GM18861 (cell line): ENCODE measurements around the gene STOML1.
"Not testable (repeated sequence)": the region's sequence is repeated elsewhere in the genome, so short reads cannot be mapped to it uniquely, and the experiment has no call there.

ENCODE experiments used
- ATAC-seq: cut with Tn5 transposase; IDR thresholded peaks from one replicate; pipeline ENCODE4 v1.9.1; 2021; ENCODE audit not compliant: unreplicated experiment

STOML1 gene

GRCh38 chr15:73988445-73988969 is 3.6 kb downstream of the STOML1 start:
- ATAC-seq = no peak

DNA sequence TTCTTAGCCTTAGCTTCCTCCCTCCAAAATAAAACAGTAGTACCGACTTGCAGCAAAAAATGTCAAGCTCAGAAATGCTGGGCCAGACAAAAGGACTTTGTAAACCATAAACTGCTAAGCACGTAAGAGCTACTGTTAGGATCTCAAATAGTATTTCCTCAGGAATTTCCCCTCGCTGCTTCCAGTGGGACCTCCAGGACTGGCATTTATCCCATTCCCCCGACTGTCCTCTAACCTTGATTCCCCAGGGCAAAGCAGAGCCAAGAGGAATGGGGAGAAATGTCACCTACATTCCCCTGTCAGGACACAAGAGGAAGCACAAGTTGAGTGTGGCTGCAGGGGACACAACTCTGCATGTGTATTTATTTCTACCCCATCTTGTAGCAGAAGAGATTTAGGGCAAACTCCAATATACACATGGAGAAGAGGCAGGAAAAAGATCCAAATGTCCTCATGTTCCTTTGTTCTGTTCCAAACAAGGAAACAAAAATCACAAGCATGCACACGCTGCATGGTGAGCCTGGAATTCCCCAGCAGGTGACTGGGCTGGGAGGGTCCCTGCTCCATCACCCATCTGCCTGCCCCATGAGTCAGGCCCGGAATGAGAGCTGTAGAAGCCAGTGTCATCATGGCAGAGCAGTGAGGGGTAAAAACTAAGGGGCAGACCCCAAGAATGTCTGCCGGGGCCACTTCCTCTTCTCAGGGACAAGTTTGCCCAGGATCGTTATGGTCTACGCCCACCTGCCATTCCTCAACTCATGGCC is 4.2 kb downstream of the STOML1 start:
- ATAC-seq = no peak

- ATAC-seq = no peak
Observed at GRCh38 chr15:73987250-73987649, 4.8 kb downstream of the STOML1 start.

DNA sequence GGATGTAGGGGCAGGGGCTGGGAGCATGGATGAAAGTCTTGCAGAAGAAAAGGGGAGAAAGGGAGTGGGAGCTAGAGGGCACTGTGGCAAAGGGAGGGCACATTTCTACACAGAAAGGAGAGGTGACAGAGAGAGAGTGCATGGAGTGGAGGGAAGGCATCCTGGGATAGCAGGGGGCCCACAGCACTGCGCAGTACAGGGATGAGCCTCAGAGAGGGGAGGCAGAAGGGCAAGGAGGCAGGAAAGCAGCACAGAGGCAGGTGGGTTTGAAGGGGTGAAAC is 5.4 kb downstream of the STOML1 start:
- no peak for ATAC-seq

DNA sequence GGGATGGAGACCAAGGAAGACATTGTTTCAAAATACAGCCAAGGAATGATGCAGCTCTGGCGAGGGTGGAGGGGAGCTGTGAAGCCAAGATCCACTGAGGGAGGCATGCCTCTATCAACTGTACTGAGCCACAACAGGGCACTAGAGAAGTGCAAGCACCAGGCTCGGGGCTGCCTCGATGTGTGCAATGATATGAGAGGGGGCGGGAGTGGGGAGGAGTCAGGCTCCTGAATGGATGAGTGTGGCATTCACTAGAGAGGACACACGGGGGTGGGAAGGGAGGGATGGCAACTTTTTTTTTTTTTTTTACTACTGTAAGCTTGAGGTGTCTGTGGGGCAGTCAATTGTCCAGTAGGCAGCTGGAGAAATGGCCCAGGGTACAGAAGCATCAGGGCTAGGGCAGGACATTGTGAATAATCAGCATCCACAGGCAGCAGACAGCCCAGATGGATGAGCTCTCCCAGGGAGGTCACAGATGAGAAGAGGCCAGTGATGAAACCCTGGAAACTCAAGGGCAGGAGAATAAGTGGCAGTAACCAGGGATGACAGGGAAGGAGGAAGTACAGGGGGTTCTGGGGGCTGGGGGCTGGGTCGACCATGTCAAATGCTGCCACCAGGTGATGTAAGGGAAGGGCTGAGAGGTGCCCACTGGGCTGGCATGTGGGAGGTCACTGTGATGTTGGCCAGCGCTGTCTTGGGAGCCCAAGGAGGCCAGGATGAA is 5.9 kb downstream of the STOML1 start:
- no peak for ATAC-seq

DNA sequence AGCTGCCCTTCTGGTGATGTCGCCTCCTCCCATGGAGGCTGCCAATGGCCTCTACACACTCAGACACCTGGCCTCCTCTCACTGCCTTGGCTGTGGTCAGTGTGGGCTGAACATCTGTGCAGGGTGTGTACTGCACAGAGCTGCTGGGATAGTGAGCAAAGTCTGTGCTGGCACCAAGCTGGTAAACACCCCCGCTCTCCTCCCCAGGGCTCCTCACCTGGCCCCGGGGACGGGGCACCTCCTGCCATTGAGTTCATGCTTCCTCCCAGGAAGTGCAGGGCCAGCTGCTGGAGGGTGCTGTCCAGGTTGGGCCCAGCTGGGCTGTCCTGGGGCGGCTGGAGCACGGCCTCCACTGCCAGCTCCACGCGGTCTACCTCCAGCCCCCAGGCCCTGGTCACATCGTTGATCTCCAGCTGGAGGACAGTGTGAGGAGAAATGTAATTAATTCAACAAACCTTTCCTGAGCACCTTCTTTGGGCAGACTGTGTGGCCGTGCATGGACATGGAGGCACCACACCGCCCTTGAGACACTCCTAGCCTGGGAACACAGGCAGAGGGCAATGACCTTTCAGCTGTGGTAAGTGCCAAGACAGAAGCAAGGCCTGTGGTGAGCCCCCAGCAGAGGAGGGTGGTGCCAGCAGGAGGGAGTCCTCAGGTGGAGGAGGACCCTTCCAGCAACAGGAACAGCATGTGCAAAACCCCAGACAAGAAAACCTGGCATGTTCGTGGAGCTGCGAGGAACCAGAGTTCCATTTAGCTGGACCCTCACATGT is 6.8 kb downstream of the STOML1 start:
- ATAC-seq = no peak

GRCh38 chr15:73984208-73984979 is 7.7 kb downstream of the STOML1 start:
- ATAC-seq = no peak

DNA sequence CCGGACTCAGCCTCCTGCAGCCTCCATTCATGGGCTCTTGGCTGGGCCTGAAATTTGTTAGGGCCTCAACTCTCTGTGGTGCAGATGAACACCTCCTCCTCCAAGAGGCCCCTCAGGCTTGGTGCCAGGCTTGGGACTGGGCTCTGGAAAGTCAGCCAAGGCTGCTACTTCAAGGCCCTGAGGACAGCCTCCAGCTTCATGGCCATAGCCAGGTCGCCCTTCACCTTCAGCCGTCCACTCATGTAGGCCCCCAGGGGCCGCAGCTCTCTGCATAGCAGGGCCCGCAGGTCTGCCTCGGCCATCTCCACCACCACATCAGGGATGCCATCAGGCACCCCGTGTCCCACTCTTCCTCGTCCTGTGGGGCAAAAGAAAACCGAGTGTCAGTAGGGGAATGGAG is 8.3 kb downstream of the STOML1 start:
- no peak for ATAC-seq

DNA sequence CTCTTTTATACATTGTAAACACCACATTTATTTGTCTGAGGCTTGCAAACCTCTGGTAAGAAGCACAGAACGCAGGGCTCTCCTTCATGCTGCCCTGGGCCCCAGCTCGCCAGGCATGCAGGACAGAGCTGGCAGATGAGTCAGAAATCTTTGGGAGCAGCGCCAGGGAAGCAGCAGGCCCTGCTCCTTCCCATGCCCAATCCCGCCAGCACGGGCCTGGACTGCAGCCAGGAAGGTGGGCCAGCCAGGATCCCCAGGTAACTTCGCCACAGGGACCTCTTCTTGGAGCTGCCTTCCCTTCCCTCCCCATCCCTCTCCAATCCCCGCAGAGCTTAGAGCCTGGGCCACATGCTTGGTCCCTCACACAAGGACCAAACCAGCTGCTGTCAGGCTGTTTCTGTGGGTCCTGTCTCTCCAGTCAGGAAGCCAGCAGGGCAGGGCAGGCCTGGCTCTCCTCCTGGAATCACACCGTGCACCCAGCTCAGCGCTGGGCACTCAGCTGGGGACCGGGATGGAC is 8.8 kb downstream of the STOML1 start:
- no peak for ATAC-seq

- no peak for ATAC-seq
Observed at GRCh38 chr15:73982222-73982962, 9.7 kb downstream of the STOML1 start.

DNA sequence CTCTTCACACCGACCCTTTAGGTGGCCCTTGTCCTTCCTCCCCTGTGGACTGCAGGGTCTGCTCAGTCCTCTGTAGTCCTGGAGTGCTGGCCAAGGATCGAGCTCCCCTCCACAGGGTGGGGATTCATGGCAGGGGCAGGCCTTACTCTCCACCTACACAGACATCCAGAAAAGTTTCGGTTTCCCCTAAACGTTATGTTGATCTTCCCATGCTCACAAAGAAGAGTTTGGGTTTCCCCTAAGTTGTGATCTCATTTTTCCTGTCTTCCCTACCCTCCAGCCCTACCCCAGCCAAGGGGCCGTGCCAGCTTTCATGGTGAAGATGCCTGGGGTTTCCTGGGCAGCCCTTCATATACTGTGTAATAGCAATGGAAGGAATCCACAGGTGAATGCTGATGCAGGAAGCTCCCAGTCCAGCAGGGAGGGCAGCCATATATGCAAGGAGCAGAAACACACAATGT is 10.3 kb downstream of the STOML1 start:
- ATAC-seq = no peak

GRCh38 chr15:73979636-73980035 is 12.5 kb downstream of the STOML1 start:
- no peak for ATAC-seq

DNA sequence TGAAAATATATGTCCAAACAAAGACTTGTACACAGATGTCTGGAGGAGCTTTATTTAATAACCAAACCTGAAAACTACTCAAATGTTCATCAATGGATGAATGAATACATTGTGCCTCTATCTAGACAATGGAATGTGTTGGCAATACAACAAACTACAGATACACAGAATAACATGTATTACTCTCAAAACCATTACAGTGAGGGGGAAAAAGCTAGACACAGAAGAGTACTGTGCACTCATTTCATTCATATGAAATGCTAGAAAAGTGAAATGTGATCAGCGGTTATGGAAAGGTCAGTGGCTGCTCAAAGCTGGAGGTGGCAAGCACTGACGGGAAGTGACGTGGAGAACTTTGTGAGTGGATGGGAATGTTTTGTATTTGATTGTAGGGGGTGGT is 13.2 kb downstream of the STOML1 start:
- no peak for ATAC-seq

DNA sequence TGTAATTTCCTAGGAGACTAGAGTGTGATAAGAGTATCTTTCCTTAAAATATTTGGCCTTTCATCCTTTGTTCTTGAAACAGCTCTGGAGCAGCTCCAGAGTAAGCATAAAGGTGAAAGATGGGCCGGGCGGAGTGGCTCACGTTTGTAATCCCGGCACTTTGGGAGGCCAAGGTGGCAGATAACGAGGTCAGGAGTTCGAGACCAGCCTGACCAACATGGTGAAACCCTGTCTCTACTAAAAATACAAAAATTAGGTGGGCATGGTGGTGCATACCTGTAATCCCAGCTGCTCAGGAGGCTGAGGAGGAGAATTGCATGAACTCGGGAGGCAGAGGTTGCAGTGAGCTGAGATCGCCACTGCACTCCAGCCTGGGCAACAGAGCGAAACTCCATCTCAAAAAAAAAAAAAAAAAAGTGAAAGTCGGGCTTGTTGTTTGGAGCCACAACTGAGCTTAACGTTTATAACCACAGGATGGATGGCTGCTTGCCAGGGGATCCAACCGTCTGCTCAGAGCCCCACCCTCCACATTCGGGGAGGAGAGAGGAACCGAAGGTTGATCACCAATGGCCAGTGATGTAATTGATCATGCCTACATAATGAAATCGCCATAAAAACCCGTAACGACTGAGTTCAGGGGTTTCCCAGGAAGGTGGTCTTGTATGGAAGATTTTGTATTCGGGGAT is 16.5 kb downstream of the STOML1 start:
- ATAC-seq = not testable (repeated sequence)

GRCh38 chr15:73973683-73974200 is 18.4 kb downstream of the STOML1 start:
- not testable (repeated sequence) for ATAC-seq

- no peak for ATAC-seq
Observed at GRCh38 chr15:73972984-73973682, 19.0 kb downstream of the STOML1 start.

GRCh38 chr15:73969151-73969759 is 22.8 kb downstream of the STOML1 start:
- no peak for ATAC-seq

DNA sequence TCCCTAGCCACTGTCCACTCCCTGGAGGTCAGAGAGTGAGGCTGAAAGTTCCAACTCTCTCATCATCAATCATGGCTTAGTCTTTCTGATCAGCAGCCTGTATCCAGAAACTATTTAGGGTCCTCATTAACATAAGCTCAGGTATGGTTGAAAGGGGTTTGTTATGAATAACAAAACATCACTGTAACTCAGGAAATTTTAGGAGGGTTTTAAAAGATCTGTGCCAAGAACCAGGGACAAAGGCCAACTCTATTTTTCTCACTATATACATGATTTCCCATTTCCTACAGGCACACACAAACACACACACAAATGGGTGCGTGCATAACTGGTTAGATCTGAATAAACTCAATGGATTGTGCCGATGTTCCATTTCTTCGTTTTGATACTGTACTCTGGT is 23.6 kb downstream of the STOML1 start:
- ATAC-seq = no peak
